Renal cortex interstitium (tissue), 11 donors: ENCODE measurements around the gene ARMC9. TPM values are rescaled to one million over a fixed set of nuclear protein-coding genes. Genes with fewer than 3 reads are reported as not detected.
"Not testable (repeated sequence)": the region's sequence is repeated elsewhere in the genome, so short reads cannot be mapped to it uniquely, and the experiment has no call there.

Experiments
- DNase-seq, 11 donors: peaks; one replicate each; pipeline ENCODE4 v3.0.0-alpha.2; 2013; ENCODE audit warnings: low read depth in 9 of 11, low spot score in 4 of 11; ENCODE audit errors: extremely low read depth in 1 of 11
- polyA plus RNA-seq, 3 donors: library from polyadenylated mRNA; unstranded; fragments of 120-200 nt; gene quantifications; one replicate each; pipeline ENCODE4 v1.2.1, GENCODE V29; 2013; ENCODE audit not compliant: insufficient read length in 3 of 3

The ARMC9 gene
- polyA plus RNA-seq, 3 donors = 27.0 to 30.2 (median 29.1) TPM

DNA sequence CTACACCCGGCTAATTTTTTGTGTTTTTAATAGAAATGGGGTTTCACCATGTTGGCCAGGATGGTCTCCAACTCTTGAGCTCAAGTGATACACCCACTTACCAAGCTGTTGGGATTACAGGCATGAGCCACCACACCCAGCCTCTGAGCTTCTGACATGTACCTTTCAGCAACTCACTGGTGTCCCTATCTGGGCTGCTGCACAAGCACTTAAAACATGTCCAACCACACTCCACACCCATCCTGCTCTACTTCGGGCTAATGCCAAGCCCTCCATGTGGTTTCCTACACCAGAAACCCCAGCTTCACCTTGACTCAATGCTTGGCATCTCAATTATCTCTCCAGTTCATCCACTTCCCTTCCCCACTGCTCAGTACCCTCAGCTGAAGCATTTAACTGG, 22.4 kb upstream of the ARMC9 start:
- no peak for DNase-seq

- no peak for DNase-seq
Measured at GRCh38 chr2:231177156-231178025, 21.0 kb upstream of the ARMC9 start.

GRCh38 chr2:231178805-231179204, 19.6 kb upstream of the ARMC9 start:
- DNase-seq = not testable (repeated sequence)

- DNase-seq = no peak
Measured at GRCh38 chr2:231181860-231182512, 16.4 kb upstream of the ARMC9 start.

DNA sequence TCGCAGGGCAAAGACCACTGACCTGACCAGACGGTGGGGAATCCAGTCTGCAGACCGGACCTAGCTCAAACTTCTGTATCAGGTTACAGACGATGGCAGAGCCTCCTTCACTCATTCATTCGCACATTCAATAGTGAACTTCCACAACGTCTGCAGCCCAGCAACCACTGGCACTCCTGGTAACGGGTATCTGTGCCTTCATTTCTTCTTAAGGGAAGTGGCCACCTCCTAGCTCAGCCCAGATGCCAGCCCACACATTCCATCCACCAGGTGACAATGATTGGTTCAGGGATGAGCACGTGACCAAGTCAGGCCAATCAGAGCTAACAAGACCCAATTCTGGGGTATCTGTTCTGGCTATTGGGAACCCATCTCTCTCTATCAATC, 15.9 kb upstream of the ARMC9 start:
- no peak for DNase-seq

GRCh38 chr2:231183851-231184250, 14.6 kb upstream of the ARMC9 start:
- no peak for DNase-seq

GRCh38 chr2:231184319-231184718, 14.1 kb upstream of the ARMC9 start:
- no peak for DNase-seq

- no peak for DNase-seq
Measured at GRCh38 chr2:231185050-231185725, 13.2 kb upstream of the ARMC9 start.

DNA sequence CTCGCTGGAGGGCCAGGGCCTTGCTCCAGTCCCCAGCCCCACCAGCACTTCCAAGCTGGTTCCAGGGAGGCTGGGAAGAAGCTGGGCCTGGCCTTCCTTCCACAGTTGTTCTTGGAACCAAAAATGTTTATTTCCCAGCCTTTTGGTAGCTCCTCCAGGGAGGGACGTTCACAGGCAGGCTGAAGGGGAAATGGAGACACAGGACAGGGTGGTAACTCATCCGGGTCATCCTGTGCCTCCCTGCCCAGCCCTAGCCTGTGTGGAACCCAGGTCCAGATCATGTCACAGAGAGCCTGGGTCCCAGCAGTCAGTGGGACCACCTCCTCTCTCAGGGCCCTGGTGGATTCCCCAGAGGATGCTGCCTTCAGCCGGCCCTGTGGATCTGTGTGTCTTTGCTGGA, 12.5 kb upstream of the ARMC9 start:
- DNase-seq = no peak

DNA sequence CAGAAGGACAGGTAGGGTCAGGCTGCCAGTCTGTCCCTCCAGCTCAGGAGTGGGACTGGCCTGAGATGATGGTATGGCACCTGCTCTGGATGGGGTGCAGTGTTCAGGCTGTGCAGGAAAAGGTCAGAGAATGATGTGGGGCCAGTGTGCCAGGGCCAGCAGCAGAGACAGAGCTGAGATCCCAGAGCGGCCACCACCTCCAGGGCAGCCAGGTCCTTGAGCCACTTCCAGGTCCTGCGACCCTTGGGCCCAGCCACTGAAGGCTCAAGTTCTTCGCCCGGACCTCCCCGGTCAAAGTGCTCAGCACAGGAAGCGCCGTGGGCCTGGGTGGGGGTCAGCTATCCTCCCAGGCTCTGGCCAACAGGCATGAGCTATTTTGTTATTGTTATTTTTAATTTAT, 12.1 kb upstream of the ARMC9 start:
- DNase-seq = no peak

DNA sequence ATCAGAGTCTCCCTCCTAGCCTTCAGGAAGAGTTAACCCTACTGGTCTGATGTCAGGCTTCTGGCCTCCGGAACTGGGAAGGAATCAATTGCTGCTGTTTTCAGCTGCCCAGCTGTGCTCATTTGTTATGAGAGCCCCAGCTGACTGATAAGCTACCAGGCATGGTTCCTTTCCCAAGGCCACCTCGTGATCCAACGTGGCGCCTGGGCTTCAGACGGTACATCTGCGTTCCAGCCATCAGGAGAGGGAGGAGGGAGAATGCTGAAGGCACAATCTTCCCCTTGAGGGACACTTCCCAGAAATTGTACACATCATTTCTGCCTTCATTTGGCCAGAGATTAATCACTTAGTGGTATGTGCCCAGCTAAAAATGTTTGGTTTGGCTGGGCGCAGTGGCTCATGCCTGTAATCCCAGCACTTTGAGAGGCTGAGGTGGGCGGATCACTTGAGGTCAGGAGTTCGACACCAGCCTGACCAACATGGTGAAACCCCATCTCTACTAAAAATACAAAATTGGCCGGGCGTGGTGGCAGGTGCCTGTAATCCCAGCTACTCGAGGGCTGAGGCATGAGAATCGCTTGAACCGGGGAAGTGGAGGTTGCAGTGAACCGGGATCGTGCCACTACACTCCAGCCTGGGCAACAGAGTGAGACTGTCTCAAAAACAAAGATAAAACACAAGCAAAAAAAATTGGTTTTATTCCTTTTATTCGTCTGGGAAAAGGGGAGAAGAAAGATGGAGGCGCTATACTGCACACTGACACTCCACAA, 10.5 kb upstream of the ARMC9 start:
- DNase-seq = no peak

GRCh38 chr2:231188506-231189170, 9.8 kb upstream of the ARMC9 start:
- DNase-seq = no peak

DNA sequence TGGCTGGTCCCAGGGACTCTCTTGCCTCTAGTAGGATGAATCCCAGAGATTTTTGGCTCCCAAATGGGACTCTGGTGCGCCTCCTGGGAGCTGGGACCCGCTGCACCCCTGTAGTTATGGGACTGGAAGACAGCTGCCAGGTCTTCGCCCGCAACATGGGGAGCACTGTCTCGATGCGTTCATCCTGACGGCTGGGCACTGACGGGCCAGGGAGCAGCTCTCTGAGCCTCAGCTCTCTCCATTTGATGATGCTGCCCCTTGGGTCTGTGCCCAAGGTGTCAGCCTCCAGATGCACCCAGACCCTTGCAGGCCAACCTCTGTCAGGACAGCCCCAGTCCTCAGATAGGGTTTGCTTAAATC, 9.3 kb upstream of the ARMC9 start:
- no peak for DNase-seq

DNA sequence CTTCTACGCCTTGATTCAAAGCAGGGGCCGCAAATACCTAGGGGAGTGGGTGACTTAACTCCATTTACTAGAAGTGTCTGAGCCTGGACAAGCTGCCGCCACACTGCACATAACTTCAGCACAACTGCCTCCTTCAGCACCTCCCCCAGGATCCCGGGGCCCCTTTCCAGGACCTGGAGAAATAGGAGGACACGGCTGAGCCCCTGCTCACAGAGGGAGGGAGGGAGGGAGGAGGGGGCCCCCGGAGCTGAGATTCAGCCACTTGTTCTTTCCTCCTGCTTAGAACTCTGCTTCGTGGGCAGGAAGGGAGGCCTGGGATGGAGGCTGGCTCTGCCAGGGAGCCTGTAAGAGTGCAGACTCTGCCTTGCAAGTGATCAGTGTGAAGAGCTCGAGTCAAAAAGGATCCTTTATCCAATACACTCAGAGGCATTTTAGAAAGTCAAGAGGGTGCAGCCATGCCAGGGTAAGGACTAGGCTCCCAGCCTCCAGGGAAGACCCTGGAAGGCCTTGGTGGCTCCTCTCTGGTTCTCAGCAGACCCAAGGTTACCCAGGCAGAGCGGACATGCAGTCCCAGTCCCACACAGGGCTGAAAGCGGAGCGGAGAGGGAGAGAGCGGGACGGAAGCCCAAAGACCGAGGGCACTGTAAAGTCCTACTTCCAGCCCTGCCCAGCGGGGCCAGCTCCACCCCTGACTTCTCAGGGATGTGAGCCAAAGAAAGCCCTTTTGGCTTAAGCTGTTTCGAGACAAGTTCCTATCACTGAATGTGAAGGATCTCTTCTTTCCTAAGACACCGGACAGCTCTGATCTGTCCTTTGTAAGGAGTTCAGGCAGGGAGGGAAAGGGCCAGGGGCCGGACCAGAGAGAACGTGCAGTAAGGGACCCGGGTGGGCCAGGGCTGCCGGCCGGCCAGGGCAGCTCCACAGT, 8.6 kb upstream of the ARMC9 start:
- no peak for DNase-seq

DNA sequence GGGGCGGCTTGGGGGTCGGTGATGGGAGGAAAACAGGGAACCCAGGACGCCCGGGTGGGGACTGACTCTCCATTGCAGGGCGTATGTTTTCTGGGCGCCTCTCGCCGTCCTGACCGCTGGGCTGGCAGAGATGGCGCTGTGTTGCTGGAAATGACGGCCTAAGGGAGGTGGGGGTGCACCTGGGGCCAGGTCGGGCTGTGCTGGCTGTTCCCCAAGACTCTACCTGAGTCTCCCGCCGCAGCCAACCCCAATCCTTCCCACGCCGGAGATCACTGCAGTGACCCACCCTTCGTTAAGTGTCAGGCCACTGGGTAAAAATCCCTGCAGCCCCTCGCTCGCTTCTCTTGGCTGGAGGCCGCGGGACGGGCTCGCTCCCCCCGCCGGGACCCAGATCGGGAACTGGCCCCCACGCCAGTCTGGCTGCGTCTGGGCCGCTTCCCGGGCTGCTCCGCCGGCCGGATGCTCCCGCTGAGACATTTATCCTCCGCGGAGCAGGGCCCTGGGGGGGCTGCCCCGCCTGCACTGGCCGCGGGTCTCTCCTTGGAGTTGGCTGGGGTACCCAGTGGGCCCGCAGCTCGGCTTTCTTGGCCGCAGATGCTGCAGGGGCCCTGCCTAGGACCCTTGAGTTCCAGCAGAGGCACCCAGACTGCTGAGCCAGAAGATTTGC, 7.8 kb upstream of the ARMC9 start:
- peak in 4 of 11 donors; percentile 39 to 58 (median 56) for DNase-seq

GRCh38 chr2:231191896-231192872, 6.2 kb upstream of the ARMC9 start:
- peak; percentile 70 to 92 (median 80) for DNase-seq
